Spinal cord (tissue), 10 donors: ENCODE measurements around the gene RGS8. TPM values are rescaled to one million over a fixed set of nuclear protein-coding genes. Genes with fewer than 3 reads are reported as not detected.
A peak's percentile ranks its signal among the peaks of the same experiment; 100 is the strongest.

ENCODE experiments used
- DNase-seq, 6 donors: peaks; one replicate each; pipeline versions ENCODE4 v3.0.0 to v3.0.0-alpha.2; 2013 to 2015; ENCODE audit warnings: low spot score in 6 of 6, low read depth in 4 of 6
- H3K27ac ChIP-seq: one replicate; pipeline ENCODE4 v1.5.1; 2013; ENCODE audit warnings: low read depth, low read length, control low read depth
- H3K27me3 ChIP-seq: one replicate; pipeline ENCODE4 v1.6.1; 2013; ENCODE audit warnings: low read length; ENCODE audit not compliant: control insufficient read depth, insufficient read depth
- H3K36me3 ChIP-seq: one replicate; pipeline ENCODE4 v1.6.1; 2013; ENCODE audit warnings: low read length; ENCODE audit not compliant: control insufficient read depth, insufficient read depth
- H3K4me1 ChIP-seq: one replicate; pipeline ENCODE4 v1.6.1; 2013; ENCODE audit warnings: low read length; ENCODE audit not compliant: control insufficient read depth, insufficient read depth
- H3K4me3 ChIP-seq: one replicate; pipeline ENCODE4 v1.5.1; 2013; ENCODE audit warnings: low read depth, low read length, control low read depth
- H3K9me3 ChIP-seq: one replicate; pipeline ENCODE4 v1.6.1; 2013; ENCODE audit warnings: low read length; ENCODE audit not compliant: control insufficient read depth, insufficient read depth
- WGBS: methylation state at CpG from one replicate; pipeline ENCODE4 v1.1.5; 2013; ENCODE audit warnings: missing lambda C conversion rate; ENCODE audit not compliant: insufficient coverage; 5-methylcytosine and 5-hydroxymethylcytosine counted together
- polyA plus RNA-seq, 2 donors: library from polyadenylated mRNA; unstranded; fragments of 120-200 nt; gene quantifications; one replicate each; pipeline ENCODE4 v1.2.1, GENCODE V29; 2013; ENCODE audit not compliant: insufficient read length in 2 of 2
- total RNA-seq, 2 donors: library from RNA; depleted of rRNA in 1 of 2; stranded (reverse); fragments of 120-200 nt in 1 of 2; fragments of >200 nt in 1 of 2; gene quantifications; one replicate each; pipeline versions ENCODE4 v1.2.3 to v1.2.4, GENCODE V29; 2013 to 2014
- donor health status: healthy.

The RGS8 gene
- total and polyA plus RNA-seq, 4 donors: 6.8 to 9.4 (median 8.2) TPM

DNA sequence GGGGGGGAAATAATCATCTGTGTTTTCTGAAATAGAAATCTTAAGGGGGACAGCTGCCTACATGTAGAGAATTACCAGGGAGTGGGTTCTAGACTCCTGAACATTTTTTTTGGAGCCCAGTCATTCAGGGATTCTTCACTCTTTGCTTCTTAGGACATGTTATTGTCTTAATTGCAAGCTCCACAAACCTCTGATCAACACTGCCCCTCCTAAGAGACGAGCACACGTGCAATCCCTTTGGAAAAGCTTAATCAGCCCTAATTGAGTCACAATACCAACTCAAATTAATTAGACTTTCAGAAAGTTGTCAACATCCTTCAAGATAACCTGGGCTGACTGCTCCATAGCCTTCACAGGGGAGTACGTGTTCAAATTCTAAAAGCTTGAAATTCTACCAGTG lies 21.4 kb downstream of the RGS8 start:
- Histone ChIP-seq H3K36me3 (no peaks in the 10 kb centered on the region), H3K4me1 (no peaks in the 10 kb centered on the region), H3K27me3 (no peaks in the 10 kb centered on the region), H3K9me3 (no peaks in the 10 kb centered on the region), H3K4me3 (no peak overlapping the region), H3K27ac (no peak overlapping the region)
- DNase-seq: no peak
- 49% methylated on average over 3 of the region's 3 CpGs for WGBS

DNA sequence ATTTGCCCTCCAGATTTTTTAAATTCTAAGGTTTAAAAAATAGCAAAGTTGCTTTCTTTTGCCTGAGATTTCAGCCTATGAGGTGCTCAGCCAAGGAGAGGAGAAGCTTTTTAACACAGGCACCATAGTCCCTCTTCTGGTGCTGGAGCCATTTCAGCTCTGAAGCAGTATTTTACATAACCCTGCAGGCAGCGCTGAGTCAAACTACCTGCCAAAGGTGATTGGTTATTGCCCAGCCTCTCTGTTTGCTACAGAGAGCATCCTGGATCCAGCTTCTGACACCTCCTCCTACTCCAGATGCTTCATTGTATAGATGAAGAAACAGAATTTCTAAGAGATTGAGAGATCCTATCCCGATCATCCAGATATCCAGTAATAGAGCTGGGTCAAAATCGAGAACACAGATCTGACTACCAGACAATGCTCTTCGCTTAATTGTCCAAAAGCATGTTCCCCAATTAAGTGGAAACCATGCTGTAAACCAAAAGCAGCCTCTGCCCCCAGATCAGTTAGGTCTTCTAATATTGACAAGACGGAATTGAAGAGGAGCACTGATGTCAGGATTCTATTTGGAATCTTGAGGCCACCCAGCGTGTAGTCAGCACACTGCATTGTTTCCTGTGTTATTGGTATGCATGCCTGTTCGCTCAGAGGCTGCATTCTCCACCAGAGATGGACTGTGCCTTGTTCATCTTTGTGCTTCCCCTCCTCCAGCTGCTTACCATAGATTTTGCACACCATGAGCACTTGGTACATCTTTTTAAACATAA lies 22.1 kb downstream of the RGS8 start:
- WGBS: 34% methylated on average over 5 of the region's 7 CpGs
- Histone ChIP-seq H3K4me1 (peaks cover 2% of the 10 kb centered on the region), H3K27me3 (no peaks in the 10 kb centered on the region), H3K9me3 (no peaks in the 10 kb centered on the region), H3K36me3 (no peaks in the 10 kb centered on the region), H3K4me3 (no peak overlapping the region), H3K27ac (no peak overlapping the region)
- DNase-seq: peak in 1 of 6 donors; percentile 84

DNA sequence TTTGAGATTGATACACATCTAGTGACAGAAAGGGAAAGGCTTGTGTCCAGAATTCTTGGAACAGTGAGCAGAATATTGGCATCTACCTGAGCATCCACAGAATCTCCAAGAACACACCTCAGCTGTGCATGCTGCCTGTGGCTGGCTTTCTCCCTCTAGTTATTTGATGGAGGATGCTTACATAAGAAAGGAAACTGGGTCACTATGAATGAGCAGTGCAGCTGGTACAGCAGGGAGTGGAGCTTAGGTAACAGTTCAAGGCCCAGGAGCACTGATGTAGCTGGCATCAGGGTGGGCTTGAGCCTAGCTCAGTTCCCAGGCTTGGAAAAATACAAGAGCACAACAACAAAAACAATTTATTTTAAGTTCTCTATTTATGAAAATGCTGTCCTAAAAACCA lies 26.3 kb downstream of the RGS8 start:
- Histone ChIP-seq H3K27ac (no peak overlapping the region), H3K4me3 (no peak overlapping the region)
- DNase-seq: no peak

DNA sequence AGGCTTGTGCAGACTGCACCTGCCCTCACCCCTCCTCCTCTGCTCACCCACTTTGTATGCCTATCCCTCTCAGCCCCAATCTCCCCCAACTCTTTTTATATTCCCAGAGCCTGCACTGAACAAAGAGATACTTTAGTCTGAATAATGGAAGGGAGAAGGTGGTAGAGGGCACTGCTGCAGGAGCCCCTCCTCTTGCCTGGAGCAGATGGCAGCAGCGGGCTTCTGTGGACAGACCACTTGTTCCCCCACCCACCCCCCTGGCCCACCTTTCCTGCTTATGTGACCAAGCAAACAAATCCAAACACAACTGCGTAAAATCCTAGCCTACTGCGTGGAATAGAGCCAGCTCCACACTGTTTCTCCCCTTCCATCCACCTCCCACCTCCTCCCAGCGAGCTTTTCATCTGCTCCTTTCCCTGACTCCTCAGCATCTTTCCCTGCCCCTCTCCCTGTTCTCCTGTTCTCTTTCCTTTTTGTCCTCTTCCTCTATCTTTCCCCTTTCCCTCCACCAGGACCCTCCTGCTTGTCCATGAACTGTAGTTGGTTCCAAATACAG lies 27.5 kb downstream of the RGS8 start:
- Histone ChIP-seq H3K4me3 (no peak overlapping the region), H3K4me1 (peaks cover 11% of the 10 kb centered on the region), H3K9me3 (no peaks in the 10 kb centered on the region), H3K27ac (no peak overlapping the region), H3K27me3 (no peaks in the 10 kb centered on the region), H3K36me3 (no peaks in the 10 kb centered on the region)
- peak in 2 of 6 donors; percentile 55 to 57 for DNase-seq
- 27% methylated on average over 3 of the region's 4 CpGs for WGBS

More for the DNA sequence above, 26.3 kb downstream of the RGS8 start:
- Histone ChIP-seq H3K36me3 (no peaks in the 10 kb centered on the region), H3K4me1 (peaks cover 11% of the 10 kb centered on the region), H3K27me3 (no peaks in the 10 kb centered on the region), H3K9me3 (no peaks in the 10 kb centered on the region)

DNA sequence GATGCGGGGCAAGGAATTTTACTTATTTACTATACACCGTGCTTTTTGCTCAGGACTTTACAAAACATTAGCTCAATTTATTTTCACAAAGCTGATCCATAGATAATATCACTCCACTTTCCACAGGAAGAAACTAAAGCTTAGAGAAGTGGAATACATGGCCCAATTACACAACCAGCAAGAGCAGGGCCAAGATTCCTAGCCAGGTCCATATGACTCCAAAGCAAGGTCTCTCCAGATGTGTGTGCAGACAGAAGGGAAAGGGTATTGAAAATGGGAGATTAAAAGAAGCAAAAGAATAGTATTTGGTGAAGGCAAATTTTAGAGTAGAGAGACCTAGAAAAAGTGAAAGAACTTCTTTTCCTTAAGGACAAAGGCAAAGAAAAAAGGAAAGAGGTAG lies 30.4 kb downstream of the RGS8 start:
- Histone ChIP-seq H3K27ac (no peak overlapping the region), H3K9me3 (no peaks in the 10 kb centered on the region), H3K36me3 (no peaks in the 10 kb centered on the region), H3K4me1 (peaks cover 11% of the 10 kb centered on the region), H3K4me3 (no peak overlapping the region), H3K27me3 (no peaks in the 10 kb centered on the region)
- WGBS: no CpG with 5 or more reads among the region's 2 CpGs
- DNase-seq: no peak

DNA sequence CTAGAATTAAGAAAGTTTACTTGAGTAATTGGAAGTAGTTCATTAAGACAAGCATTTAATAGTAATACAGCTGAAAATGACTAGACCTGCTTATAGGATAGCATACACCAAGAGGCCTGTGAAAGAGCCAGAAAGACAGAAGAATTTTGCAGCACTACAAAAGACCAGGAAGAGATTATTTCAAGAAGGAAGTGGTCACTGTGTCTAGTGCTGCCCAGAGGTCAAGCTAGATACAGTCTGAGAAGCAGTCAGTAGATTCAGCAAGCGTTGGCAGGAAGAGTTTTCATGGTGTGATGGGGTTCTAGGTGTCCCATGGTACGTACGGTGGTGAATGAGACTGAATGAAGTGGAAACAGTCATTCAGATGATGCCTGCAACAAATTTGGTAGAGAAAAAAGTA lies 31.5 kb downstream of the RGS8 start:
- H3K27me3 ChIP-seq: no peaks in the 10 kb centered on the region
- H3K36me3 ChIP-seq: no peaks in the 10 kb centered on the region
- H3K27ac ChIP-seq: no peak overlapping the region
- no peaks in the 10 kb centered on the region for H3K9me3 ChIP-seq
- no peak for DNase-seq
- peaks cover 11% of the 10 kb centered on the region for H3K4me1 ChIP-seq
- H3K4me3 ChIP-seq: no peak overlapping the region
- WGBS: 61% methylated on average over 3 of the region's 3 CpGs

DNA sequence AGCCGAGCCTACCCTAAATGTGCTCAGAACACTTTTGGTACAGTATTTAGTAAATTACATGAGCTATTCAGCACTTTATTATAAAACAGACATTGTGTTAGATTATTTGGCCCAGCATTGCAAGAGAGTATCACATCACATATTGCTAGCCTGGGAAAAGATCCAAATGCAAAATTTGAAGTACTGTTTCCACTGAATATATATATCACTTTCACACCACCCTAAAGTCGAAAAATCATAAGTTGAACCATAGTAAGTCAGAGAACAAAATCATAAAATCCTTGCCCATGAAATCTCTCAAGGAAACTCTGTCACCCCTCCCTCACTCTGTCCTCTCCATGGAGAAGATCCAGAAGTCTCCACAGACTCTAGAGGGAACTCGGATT lies 33.1 kb downstream of the RGS8 start:
- H3K9me3 ChIP-seq: no peaks in the 10 kb centered on the region
- H3K27me3 ChIP-seq: no peaks in the 10 kb centered on the region
- no peak overlapping the region for H3K27ac ChIP-seq
- H3K36me3 ChIP-seq: no peaks in the 10 kb centered on the region
- H3K4me1 ChIP-seq: no peaks in the 10 kb centered on the region
- peak in 2 of 6 donors; percentile 41 to 88 for DNase-seq
- H3K4me3 ChIP-seq: no peak overlapping the region
- WGBS: 61% methylated on average over 2 of the region's 3 CpGs

DNA sequence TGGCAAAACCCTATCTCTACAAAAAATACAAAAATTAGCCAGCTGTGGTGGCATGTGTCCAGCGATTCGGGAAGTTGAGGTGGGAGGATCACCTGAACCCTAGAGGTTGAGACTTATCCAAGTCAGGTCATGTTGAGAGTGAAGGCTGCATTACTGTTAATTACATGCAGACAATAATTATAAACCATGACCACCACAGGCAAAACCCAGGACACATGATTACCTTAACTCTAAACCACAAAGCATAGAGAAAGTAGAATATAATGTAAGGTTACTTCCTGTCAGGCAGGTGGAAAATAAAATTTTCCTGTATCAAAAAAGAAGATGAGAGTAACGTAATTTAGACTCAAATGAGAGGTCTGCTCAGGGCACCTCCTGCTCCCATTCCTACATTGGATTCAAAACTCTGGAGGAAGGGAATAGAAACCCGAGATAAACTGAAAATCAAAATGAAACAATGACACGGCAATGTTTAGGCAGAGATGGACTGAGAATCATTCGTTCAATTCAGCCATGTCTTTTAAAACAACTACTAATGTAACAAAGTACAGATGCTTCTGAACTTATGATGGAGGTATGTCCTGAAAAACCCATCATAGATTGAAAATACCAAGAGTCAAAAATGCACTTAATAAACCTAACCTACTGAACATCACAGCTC lies 33.6 kb downstream of the RGS8 start:
- H3K4me3 ChIP-seq: no peak overlapping the region
- DNase-seq: no peak
- H3K9me3 ChIP-seq: no peaks in the 10 kb centered on the region
- no peaks in the 10 kb centered on the region for H3K4me1 ChIP-seq
- H3K27ac ChIP-seq: no peak overlapping the region
- no peaks in the 10 kb centered on the region for H3K36me3 ChIP-seq
- WGBS: no CpG with 5 or more reads among the region's 6 CpGs
- no peaks in the 10 kb centered on the region for H3K27me3 ChIP-seq

DNA sequence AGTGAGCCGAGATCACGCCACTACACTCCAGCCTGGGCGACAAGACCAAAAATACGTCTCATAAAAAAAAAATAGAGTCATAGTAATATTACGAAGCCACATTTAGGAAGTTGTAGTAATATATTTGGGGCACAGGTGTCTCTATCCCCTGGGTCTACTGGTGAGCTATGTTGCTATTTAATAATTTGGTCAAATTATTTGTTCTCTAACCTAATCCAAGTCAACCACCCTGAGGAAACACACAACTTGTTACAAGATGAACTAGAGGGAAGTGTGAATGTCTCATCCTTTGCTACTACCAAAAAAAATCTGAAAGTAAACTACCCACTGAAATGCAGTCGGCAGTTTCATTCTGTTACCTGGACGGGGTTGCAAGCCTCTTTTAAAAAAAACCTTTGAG lies 35.3 kb downstream of the RGS8 start:
- H3K36me3 ChIP-seq: no peaks in the 10 kb centered on the region
- no peak overlapping the region for H3K27ac ChIP-seq
- H3K4me3 ChIP-seq: no peak overlapping the region
- 100% methylated on average over 3 of the region's 7 CpGs for WGBS
- no peaks in the 10 kb centered on the region for H3K4me1 ChIP-seq
- DNase-seq: no peak
- no peaks in the 10 kb centered on the region for H3K9me3 ChIP-seq
- no peaks in the 10 kb centered on the region for H3K27me3 ChIP-seq

DNA sequence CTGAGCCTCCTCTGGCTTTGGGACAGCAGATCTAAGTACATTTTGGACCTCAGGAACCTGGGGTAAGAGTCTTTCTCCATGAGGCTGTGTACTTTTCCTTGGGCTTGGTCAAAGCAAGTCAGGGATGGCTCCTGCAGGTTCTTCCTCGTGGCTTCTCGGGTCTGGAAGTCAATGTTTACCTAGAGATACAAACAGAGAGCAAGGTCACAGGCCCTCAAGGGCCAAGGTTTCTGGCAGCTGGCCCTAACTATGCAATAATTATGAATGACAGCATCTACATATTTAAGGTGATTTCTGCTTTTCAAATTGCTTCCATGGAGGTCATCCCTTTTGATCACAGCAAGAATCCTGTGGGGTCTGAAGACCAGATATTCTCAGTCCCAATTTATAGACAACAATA lies 37.6 kb downstream of the RGS8 start:
- Histone ChIP-seq H3K4me3 (no peak overlapping the region), H3K27me3 (no peaks in the 10 kb centered on the region), H3K36me3 (no peaks in the 10 kb centered on the region), H3K9me3 (no peaks in the 10 kb centered on the region), H3K27ac (no peak overlapping the region), H3K4me1 (no peaks in the 10 kb centered on the region)
- DNase-seq: no peak
- WGBS: 81% methylated on average over 2 of the region's 2 CpGs
